OCI-LY7 (cell line): ENCODE results near the gene CASQ2. TPM values are rescaled to one million over a fixed set of nuclear protein-coding genes. Genes with fewer than 3 reads are reported as not detected.

ENCODE experiments used
- BruUV-seq: library from RNA; stranded (reverse); fragments of 400-500 nt; replicated peaks from 2 replicates; lab custom pipeline; 2021; lab: Mats Ljungman, UMichigan
- CTCF ChIA-PET: fragments of 300-600 bp; sonication (Branson Sonifier 250); formaldehyde crosslinking; loops from one replicate; lab custom pipeline; 2022; ENCODE audit warnings: antibody characterized with exemption; ENCODE audit not compliant: unreplicated experiment; lab: Charles Lee
- POLR2A ChIA-PET: fragments of 300-600 bp; sonication (Branson Sonifier 250); formaldehyde crosslinking; loops from one replicate; lab custom pipeline; 2022; ENCODE audit warnings: antibody characterized with exemption; lab: Charles Lee
- DNase-seq: peaks from one replicate; pipeline ENCODE4 v3.0.0-alpha.2; 2015; ENCODE audit warnings: low spot score
- H2AFZ ChIP-seq: fragments of 200-600 bp; sonication (generic), shearing (Covaris generic); 2 replicates; pipeline ENCODE4 v1.6.1; 2014; ENCODE audit warnings: mild to moderate bottlenecking, antibody characterized with exemption, low read length, moderate library complexity
- H3K27ac ChIP-seq: fragments of 200-600 bp; sonication (generic); 2 replicates; pipeline ENCODE4 v1.5.1; 2014; ENCODE audit warnings: mixed run types, low read depth, mild to moderate bottlenecking, moderate library complexity, low read length, inconsistent platforms; ENCODE audit not compliant: poor library complexity, severe bottlenecking
- H3K36me3 ChIP-seq: fragments of 200-600 bp; sonication (generic); 2 replicates; pipeline ENCODE4 v1.6.1; 2014; ENCODE audit warnings: mild to moderate bottlenecking, antibody characterized with exemption, low read length, moderate library complexity, mixed read lengths; ENCODE audit not compliant: insufficient read depth
- H3K4me1 ChIP-seq: fragments of 200-600 bp; sonication (generic); 2 replicates; pipeline ENCODE4 v1.5.1; 2014; ENCODE audit warnings: mild to moderate bottlenecking, low read length; ENCODE audit not compliant: insufficient read depth, poor library complexity, severe bottlenecking
- H3K4me2 ChIP-seq: fragments of 200-600 bp; sonication (generic); 2 replicates; pipeline ENCODE4 v1.6.1; 2014; ENCODE audit warnings: mild to moderate bottlenecking, low read length
- H3K4me3 ChIP-seq: fragments of 200-600 bp; sonication (generic); 2 replicates; pipeline ENCODE4 v1.5.1; 2014; ENCODE audit warnings: mild to moderate bottlenecking, low read depth, low read length; ENCODE audit not compliant: poor library complexity, severe bottlenecking
- H3K79me2 ChIP-seq: fragments of 200-600 bp; sonication (generic); 2 replicates; pipeline ENCODE4 v1.6.1; 2016; ENCODE audit warnings: low read depth, mild to moderate bottlenecking, low read length, moderate library complexity, mixed read lengths; ENCODE audit not compliant: insufficient read depth
- H3K9me2 ChIP-seq: fragments of 200-600 bp; sonication (generic); 2 replicates; pipeline ENCODE4 v1.6.1; 2016; ENCODE audit warnings: mild to moderate bottlenecking, low read length, mixed read lengths; ENCODE audit not compliant: insufficient read depth
- H3K9me3 ChIP-seq: fragments of 200-600 bp; sonication (generic); 2 replicates; pipeline ENCODE4 v1.6.1; 2014; ENCODE audit warnings: mild to moderate bottlenecking, mixed run types, low read length, mixed read lengths
- H4K20me1 ChIP-seq: fragments of 200-600 bp; sonication (generic); 2 replicates; pipeline ENCODE4 v1.6.1; 2014; ENCODE audit warnings: mild to moderate bottlenecking, antibody characterized with exemption, low read length, moderate library complexity, mixed read lengths; ENCODE audit not compliant: insufficient read depth
- CTCF ChIP-seq: fragments of 200-600 bp; sonication (generic); conservative IDR thresholded peaks from 2 replicates; pipeline ENCODE4 v1.5.1; 2014; ENCODE audit warnings: mild to moderate bottlenecking, antibody characterized with exemption, low read length, moderate library complexity, mixed read lengths
- EZH2phosphoT487 ChIP-seq: fragments of 200-600 bp; sonication (generic); IDR thresholded peaks from 2 replicates; pipeline ENCODE4 v1.6.1; 2018; ENCODE audit warnings: low read depth, borderline replicate concordance, mild to moderate bottlenecking, mixed run types, antibody characterized with exemption, low read length, moderate library complexity, mixed read lengths
- intact Hi-C: fragments of 100-400 bp; cut with micrococcal nuclease; formaldehyde crosslinking; loops from one replicate; pipeline ENCODE4 v1.10.0; 2022; ENCODE audit not compliant: unreplicated experiment
- total RNA-seq, 2 experiments: library from RNA; depleted of rRNA in 1 of 2; stranded (reverse); fragments of >200 nt in 1 of 2; shearing (Covaris generic) in 1 of 2; gene quantifications; 2 replicates each; pipeline ENCODE4 v1.2.3, GENCODE V29; 2014 to 2022

CASQ2 gene
- total RNA-seq, 2 experiments from 2014 or later = not detected

DNA sequence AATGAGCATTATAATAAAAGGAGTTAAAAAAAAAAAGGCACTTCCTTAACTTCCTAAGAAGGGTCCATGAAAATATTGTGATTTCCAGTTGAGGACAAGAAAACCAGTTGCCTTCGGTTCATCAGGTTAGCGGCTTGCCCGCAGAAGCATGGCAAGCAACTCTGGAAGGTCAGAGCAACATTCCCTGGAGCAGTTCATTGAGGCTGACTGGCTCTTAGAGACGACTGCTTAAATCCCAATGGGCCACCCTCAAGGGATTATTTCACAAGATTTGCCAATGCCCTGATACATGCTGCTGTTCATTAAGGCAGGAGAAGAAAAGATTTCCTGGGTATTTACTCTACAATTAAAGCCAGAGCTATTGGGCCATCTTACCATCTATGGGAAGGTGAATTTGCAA, 29.0 kb upstream of the CASQ2 start:
- Histone ChIP-seq H3K9me2 (no peaks in the 10 kb centered on the region), H3K36me3 (no peaks in the 10 kb centered on the region), H4K20me1 (no peaks in the 10 kb centered on the region), H3K79me2 (no peaks in the 10 kb centered on the region), H2AFZ (no peak overlapping the region), H3K4me2 (no peak overlapping the region), H3K27ac (no peak overlapping the region), H3K4me1 (no peaks in the 10 kb centered on the region), H3K9me3 (no peaks in the 10 kb centered on the region), H3K4me3 (no peak overlapping the region)
- no TSS peak for BruUV-seq
- no peak for TF ChIP-seq EZH2phosphoT487
- TF ChIP-seq CTCF = no peak
- POLR2A ChIA-PET = no interaction called here
- no peak for DNase-seq
- CTCF ChIA-PET = no interaction called here
- intact Hi-C loops = no loop called here

GRCh38 chr1:115796897-115797296, 28.4 kb upstream of the CASQ2 start:
- H3K9me2 ChIP-seq = no peaks in the 10 kb centered on the region
- no peaks in the 10 kb centered on the region for H3K9me3 ChIP-seq
- no peaks in the 10 kb centered on the region for H3K4me1 ChIP-seq
- BruUV-seq = no TSS peak
- intact Hi-C loops = no loop called here
- H4K20me1 ChIP-seq = no peaks in the 10 kb centered on the region
- DNase-seq = no peak
- H3K4me3 ChIP-seq = no peak overlapping the region
- TF ChIP-seq EZH2phosphoT487 (no peak), CTCF (no peak)
- H2AFZ ChIP-seq = no peak overlapping the region
- H3K27ac ChIP-seq = no peak overlapping the region
- no peaks in the 10 kb centered on the region for H3K36me3 ChIP-seq
- ChIA-PET POLR2A (no interaction called here), CTCF (no interaction called here)
- H3K79me2 ChIP-seq = no peaks in the 10 kb centered on the region
- H3K4me2 ChIP-seq = no peak overlapping the region

- intact Hi-C loops = no loop called here
- no peaks in the 10 kb centered on the region for H3K9me2 ChIP-seq
- H3K9me3 ChIP-seq = no peaks in the 10 kb centered on the region
- no peaks in the 10 kb centered on the region for H3K36me3 ChIP-seq
- BruUV-seq = no TSS peak
- ChIA-PET POLR2A (no interaction called here), CTCF (no interaction called here)
- H3K27ac ChIP-seq = no peak overlapping the region
- H3K79me2 ChIP-seq = no peaks in the 10 kb centered on the region
- no peak for DNase-seq
- TF ChIP-seq EZH2phosphoT487 (no peak), CTCF (no peak)
- no peaks in the 10 kb centered on the region for H3K4me1 ChIP-seq
- no peak overlapping the region for H3K4me2 ChIP-seq
- no peaks in the 10 kb centered on the region for H4K20me1 ChIP-seq
- H3K4me3 ChIP-seq = no peak overlapping the region
- H2AFZ ChIP-seq = no peak overlapping the region
Observed at GRCh38 chr1:115796036-115796435, 27.5 kb upstream of the CASQ2 start.
